Activated naive CD8-positive, alpha-beta T cell (primary cell): ENCODE results near the gene PPIA.

Experiments used
- H3K27ac Mint-ChIP-seq: one replicate; pipeline ENCODE4 v1.8.0; 2021; ENCODE audit warnings: mixed read lengths
- H3K27me3 Mint-ChIP-seq: one replicate; pipeline ENCODE4 v1.8.0; 2021; ENCODE audit warnings: mixed read lengths
- H3K36me3 Mint-ChIP-seq: one replicate; pipeline ENCODE4 v1.8.0; 2021; ENCODE audit warnings: mixed read lengths
- H3K4me1 Mint-ChIP-seq: one replicate; pipeline ENCODE4 v1.8.0; 2021; ENCODE audit warnings: low read depth, mixed read lengths
- H3K4me3 Mint-ChIP-seq: one replicate; pipeline ENCODE4 v1.8.0; 2021; ENCODE audit warnings: mild to moderate bottlenecking, mixed read lengths
- H3K9me3 Mint-ChIP-seq: one replicate; pipeline ENCODE4 v1.8.0; 2021; ENCODE audit warnings: low read depth, mixed read lengths

The PPIA gene

GRCh38 chr7:44796504-44797328 lies at the start of gene PPIA:
Gene PPIA, plus strand, starts transcription at chr7:44796681. Its CDS starts 44 bp downstream, at chr7:44796725.
- peaks cover 35% of the 10 kb centered on the region for H3K4me1 Mint-ChIP-seq
- H3K9me3 Mint-ChIP-seq: no peaks in the 10 kb centered on the region
- peak within 1 kb of the TSS; percentile 99 for H3K27ac Mint-ChIP-seq
- H3K27me3 Mint-ChIP-seq: no peaks in the 10 kb centered on the region
- peaks cover 20% of the 10 kb centered on the region for H3K36me3 Mint-ChIP-seq
- peak within 1 kb of the TSS; percentile 100 for H3K4me3 Mint-ChIP-seq

GRCh38 chr7:44748045-44748947 lies 48.2 kb upstream of the PPIA start, which contains the start of gene ZMIZ2:
Gene ZMIZ2, plus strand, starts transcription at chr7:44748847. Its CDS starts 7,403 bp downstream, at chr7:44756250.
- peaks cover 40% of the 10 kb centered on the region for H3K4me1 Mint-ChIP-seq
- H3K9me3 Mint-ChIP-seq: no peaks in the 10 kb centered on the region
- peaks cover 5% of the 10 kb centered on the region for H3K36me3 Mint-ChIP-seq
- H3K27me3 Mint-ChIP-seq: no peaks in the 10 kb centered on the region
- H3K27ac Mint-ChIP-seq: peak within 1 kb of the TSS; percentile 93
- H3K4me3 Mint-ChIP-seq: peak within 1 kb of the TSS; percentile 95

GRCh38 chr7:44748948-44749731 lies 47.3 kb upstream of the PPIA start:
- H3K4me1 Mint-ChIP-seq: peaks cover 42% of the 10 kb centered on the region
- H3K36me3 Mint-ChIP-seq: peaks cover 5% of the 10 kb centered on the region
- no peaks in the 10 kb centered on the region for H3K27me3 Mint-ChIP-seq
- no peaks in the 10 kb centered on the region for H3K9me3 Mint-ChIP-seq
- peak overlapping the region; percentile 95 for H3K4me3 Mint-ChIP-seq
- H3K27ac Mint-ChIP-seq: peak overlapping the region; percentile 87

GRCh38 chr7:44749992-44750391 lies 46.5 kb upstream of the PPIA start:
- Mint-ChIP-seq H3K4me1 (peaks cover 48% of the 10 kb centered on the region), H3K27me3 (no peaks in the 10 kb centered on the region), H3K27ac (peak overlapping the region; percentile 87), H3K9me3 (no peaks in the 10 kb centered on the region), H3K4me3 (peak overlapping the region; percentile 95), H3K36me3 (peaks cover 5% of the 10 kb centered on the region)

GRCh38 chr7:44750424-44750823 lies 46.1 kb upstream of the PPIA start:
- H3K36me3 Mint-ChIP-seq: peaks cover 5% of the 10 kb centered on the region
- H3K27ac Mint-ChIP-seq: peak overlapping the region; percentile 87
- peak overlapping the region; percentile 95 for H3K4me3 Mint-ChIP-seq
- peaks cover 50% of the 10 kb centered on the region for H3K4me1 Mint-ChIP-seq
- H3K27me3 Mint-ChIP-seq: no peaks in the 10 kb centered on the region
- H3K9me3 Mint-ChIP-seq: no peaks in the 10 kb centered on the region

GRCh38 chr7:44750921-44751571 lies 45.4 kb upstream of the PPIA start:
- Mint-ChIP-seq H3K27ac (peak overlapping the region; percentile 87), H3K9me3 (no peaks in the 10 kb centered on the region), H3K27me3 (no peaks in the 10 kb centered on the region), H3K36me3 (peaks cover 5% of the 10 kb centered on the region), H3K4me1 (peaks cover 50% of the 10 kb centered on the region), H3K4me3 (peak overlapping the region; percentile 95)

- Mint-ChIP-seq H3K4me3 (no peak overlapping the region), H3K36me3 (peaks cover 5% of the 10 kb centered on the region), H3K27ac (no peak overlapping the region), H3K9me3 (no peaks in the 10 kb centered on the region), H3K4me1 (peaks cover 46% of the 10 kb centered on the region), H3K27me3 (no peaks in the 10 kb centered on the region)
Measured at GRCh38 chr7:44752822-44753221, 43.7 kb upstream of the PPIA start.

DNA sequence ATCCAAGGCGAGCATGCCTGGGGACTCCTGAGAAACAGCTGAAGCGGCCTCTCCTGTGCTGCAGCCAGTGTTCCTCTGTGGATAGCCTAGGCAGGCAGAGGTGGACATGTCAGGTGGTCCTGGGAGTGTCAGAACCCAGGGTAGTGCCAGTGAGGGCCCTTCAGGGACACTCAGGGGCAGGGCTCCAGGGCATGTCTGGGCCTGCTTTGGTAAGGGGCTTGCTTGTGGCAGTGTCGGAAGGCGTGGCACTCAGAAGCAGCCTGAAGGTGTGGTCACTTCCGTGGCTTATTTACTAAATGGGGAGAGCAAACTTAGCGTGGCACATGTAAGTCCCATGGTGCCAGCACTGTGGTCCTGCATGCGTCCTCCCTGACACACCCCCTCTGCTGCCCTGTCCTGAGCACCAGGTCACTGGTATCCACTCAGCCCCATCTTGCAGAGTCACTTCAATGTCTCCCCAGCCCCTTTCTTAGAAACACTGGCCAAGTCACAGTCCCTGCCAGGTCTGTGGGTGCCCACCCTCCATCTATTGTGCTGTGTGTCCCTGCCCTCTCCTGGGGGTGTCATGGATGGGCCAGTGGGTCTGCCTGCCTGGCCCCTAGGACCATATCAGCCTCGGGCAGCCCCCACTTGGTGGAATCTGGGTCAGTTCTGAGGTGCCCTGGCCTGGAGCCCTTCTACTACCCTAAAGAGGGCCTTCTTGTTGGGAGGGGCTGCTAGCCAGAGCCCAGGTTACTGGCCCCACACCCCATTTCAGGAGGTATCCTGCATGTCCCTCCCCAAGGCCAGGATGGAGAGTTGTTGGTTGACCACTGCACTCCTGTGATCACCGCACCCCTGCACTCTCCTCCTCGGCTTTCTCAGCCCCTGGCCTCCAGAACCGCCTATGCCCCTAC lies 41.4 kb upstream of the PPIA start:
- Mint-ChIP-seq H3K4me3 (no peak overlapping the region), H3K4me1 (peaks cover 40% of the 10 kb centered on the region), H3K9me3 (no peaks in the 10 kb centered on the region), H3K27me3 (no peaks in the 10 kb centered on the region), H3K27ac (peak overlapping the region; percentile 28), H3K36me3 (peaks cover 5% of the 10 kb centered on the region)

DNA sequence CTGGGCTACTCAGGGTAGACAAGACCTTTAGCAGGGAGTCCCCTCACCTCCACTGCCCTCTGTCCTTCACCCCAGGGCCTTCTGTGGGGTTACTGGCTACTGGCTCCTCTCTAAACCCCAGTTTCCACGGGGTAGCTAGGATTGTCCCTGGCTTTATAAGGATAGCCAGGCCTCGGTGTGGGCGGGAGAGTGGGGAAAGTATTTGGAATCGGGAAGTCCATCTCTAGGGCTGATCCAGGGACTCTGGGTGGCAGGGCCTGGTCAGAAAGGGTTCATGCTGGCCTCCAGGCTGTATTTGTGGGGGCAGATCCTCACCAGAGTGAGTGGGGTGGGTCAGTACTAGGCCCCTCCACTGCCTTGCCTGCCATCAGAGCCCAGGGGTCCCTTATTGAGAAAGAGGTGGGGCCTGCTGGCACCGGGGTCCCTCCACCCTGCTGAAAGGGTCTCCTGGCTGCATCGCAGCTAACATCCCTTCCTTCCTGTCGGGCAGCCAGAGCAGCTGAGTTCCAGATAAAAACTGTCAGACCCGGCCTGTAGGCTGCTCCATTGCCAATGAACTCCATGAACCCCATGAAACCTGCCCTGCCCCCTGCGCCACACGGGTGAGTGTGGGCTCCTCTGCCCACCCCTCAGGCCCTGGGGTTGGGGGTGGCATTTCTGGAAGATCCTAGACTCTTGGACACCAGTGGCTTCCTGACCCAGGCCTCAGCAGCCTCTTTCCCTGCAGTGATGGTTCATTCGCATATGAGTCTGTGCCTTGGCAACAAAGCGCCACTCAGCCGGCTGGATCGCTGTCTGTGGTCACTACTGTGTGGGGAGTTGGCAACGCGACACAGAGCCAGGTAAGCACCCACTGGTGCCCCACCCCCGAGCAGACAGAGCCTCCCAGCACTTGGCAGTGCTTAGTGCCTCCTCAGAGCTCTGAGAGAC lies 40.5 kb upstream of the PPIA start:
- H3K4me3 Mint-ChIP-seq: no peak overlapping the region
- H3K27ac Mint-ChIP-seq: no peak overlapping the region
- peaks cover 31% of the 10 kb centered on the region for H3K4me1 Mint-ChIP-seq
- H3K36me3 Mint-ChIP-seq: peaks cover 2% of the 10 kb centered on the region
- no peaks in the 10 kb centered on the region for H3K9me3 Mint-ChIP-seq
- H3K27me3 Mint-ChIP-seq: no peaks in the 10 kb centered on the region

DNA sequence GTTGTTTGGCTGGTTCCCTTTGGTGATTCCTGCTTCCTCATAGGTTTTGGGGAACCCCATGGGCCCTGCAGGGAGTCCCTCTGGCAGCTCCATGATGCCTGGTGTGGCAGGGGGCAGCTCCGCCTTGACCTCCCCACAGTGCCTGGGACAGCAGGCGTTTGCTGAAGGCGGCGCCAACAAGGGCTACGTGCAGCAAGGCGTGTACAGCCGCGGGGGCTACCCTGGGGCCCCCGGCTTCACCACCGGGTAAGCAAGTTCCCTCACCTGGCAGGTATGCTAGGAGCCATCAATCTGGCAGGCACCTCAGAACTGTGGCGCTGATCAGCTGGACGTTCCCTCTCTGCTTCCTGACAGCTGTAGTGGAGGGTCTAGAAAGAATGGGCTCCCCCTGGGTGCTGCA lies 39.6 kb upstream of the PPIA start:
- Mint-ChIP-seq H3K27ac (no peak overlapping the region), H3K9me3 (no peaks in the 10 kb centered on the region), H3K27me3 (no peaks in the 10 kb centered on the region), H3K4me3 (no peak overlapping the region), H3K4me1 (peaks cover 22% of the 10 kb centered on the region), H3K36me3 (peaks cover 2% of the 10 kb centered on the region)

DNA sequence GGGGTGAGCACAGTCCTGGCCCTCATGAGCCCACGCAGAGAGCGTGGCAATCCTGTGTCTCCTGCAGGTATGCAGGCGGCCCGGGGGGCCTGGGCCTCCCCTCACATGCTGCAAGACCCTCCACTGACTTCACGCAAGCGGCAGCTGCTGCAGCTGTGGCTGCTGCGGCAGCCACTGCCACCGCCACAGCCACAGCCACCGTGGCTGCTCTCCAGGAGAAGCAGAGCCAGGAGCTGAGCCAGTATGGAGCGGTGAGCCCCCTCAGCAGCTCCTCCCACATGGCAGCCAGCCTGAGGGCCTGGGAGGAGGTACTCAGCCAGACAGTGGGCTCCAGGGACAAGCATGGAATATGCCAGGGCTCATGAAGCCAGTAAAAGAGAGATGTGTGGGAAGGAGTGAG lies 39.2 kb upstream of the PPIA start:
- peaks cover 2% of the 10 kb centered on the region for H3K36me3 Mint-ChIP-seq
- H3K4me1 Mint-ChIP-seq: peaks cover 21% of the 10 kb centered on the region
- no peaks in the 10 kb centered on the region for H3K27me3 Mint-ChIP-seq
- no peak overlapping the region for H3K4me3 Mint-ChIP-seq
- no peaks in the 10 kb centered on the region for H3K9me3 Mint-ChIP-seq
- no peak overlapping the region for H3K27ac Mint-ChIP-seq

DNA sequence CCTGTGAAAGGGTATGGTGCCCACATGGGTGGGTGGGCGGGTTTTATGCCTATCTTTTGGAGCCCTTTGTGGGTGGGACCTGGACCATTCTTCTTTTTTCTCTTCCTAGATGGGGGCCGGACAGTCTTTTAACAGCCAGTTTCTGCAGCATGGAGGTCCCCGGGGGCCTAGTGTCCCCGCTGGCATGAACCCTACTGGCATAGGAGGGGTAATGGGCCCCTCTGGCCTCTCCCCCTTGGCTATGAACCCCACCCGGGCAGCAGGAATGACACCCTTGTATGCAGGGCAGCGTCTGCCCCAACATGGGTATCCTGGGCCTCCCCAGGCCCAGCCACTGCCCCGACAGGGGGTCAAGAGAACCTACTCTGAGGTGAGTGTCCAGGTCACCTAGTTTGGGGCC lies 38.7 kb upstream of the PPIA start:
- Mint-ChIP-seq H3K27me3 (no peaks in the 10 kb centered on the region), H3K9me3 (no peaks in the 10 kb centered on the region), H3K4me1 (peaks cover 17% of the 10 kb centered on the region), H3K27ac (no peak overlapping the region), H3K36me3 (no peaks in the 10 kb centered on the region), H3K4me3 (no peak overlapping the region)
